GM19035 (cell line): Measurements from ENCODE around the gene ULK4.
"Not testable (repeated sequence)": the region's sequence is repeated elsewhere in the genome, so short reads cannot be mapped to it uniquely, and the experiment has no call there.

Experiments used
- ATAC-seq: cut with Tn5 transposase; IDR thresholded peaks from one replicate; pipeline ENCODE4 v1.9.1; 2021; ENCODE audit not compliant: unreplicated experiment

The ULK4 gene

DNA sequence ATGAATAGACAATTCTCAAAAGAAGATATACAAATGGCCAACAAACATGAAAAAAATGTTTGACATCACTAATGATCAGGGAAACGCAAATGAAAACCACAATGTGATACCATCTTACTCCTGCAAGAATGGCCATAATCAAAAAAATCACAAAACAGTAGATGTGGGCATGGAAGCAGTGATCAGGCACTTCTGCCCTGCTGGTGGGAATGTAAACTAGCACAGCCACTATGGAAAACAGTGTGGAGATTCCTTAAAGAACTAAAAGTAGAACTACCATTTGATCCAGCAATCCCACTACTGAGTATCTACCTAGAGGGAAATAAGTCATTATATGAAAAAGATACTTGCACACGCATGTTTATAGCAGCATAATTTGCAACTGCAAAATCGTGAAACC, 677.0 kb downstream of the ULK4 start:
- not testable (repeated sequence) for ATAC-seq

DNA sequence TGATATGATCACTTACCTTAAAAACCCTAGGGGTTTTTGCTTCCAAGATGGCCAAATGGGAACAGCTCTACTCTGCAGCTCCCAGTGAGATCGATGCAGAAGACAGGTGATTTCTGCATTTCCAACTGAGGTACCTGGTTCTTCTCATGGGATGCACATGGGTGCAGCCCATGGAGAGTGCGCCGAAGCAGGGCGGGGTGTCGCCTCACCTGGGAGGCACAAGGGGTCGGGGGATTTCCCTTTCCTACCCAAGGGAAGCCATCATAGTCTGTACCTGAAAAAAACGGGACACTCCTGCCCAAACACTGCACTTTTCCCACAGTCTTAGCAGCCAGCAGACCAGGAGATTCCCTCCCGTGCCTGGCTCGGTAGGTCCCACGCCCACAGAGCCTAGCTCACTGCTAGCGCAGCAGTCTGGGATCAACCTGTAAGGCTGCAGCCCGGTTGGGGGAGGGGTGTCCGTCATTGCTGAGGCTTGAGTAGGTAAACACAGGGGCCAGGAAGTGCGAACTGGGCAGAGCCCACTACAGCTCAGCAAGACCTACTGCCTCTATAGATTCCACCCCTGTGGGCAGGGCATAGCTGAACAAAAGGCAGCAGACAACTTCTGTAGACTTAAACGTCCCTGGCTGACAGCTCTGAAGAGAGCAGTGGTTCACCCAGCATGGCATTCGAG, 684.0 kb downstream of the ULK4 start:
- ATAC-seq = no peak

DNA sequence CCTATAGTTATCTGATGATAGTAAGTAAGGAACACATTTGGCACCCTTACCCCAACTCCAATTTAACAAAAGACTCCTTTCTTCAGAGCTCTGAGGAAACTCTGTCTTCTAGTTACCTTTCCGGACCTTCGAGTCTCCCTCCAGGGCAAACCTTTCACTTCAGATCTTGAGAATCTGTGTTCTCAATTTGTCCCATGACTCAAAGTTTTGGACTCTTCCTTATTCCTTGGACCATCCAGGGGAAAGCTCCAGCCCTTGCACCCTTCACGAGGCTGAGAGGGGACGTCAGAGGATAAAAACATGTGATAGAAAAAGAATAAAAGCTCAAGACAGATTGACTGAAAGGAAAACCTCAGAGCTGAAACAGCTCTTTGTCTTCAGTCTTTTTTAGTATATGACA, 685.7 kb downstream of the ULK4 start:
- no peak for ATAC-seq

DNA sequence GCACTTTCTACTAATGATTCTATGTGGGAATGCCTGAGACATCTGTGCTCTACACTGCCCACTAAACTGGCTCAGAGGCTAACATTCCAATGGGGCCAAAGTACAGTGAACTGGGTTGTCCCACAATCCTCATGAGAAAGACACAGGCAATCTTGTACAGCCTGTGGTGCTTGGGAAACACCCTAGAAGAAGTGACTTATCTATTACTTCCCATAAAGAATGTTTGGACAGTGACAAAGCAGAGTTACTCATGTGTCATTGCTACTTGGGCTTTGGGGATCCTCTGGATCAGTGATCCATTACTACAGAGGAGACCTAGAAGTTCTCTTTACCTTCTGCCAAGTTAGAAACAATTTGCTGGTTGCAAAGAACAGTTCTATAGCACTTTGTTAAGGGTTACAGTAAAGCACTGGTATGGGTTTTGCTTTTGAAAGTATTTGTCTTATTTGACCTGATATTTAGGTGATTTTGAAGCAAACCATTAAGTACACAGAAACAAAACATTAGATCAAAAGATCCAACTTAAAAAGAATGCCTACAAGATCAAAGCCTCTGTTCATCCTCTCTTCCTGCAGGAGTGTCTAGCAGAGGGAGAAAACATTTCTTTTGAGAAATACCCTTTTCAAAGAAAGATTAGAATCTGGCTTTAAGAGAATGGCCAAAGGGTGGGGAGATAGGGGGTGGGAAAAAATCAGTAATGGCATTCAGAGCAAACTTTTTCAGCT, 686.8 kb downstream of the ULK4 start:
- ATAC-seq = no peak

DNA sequence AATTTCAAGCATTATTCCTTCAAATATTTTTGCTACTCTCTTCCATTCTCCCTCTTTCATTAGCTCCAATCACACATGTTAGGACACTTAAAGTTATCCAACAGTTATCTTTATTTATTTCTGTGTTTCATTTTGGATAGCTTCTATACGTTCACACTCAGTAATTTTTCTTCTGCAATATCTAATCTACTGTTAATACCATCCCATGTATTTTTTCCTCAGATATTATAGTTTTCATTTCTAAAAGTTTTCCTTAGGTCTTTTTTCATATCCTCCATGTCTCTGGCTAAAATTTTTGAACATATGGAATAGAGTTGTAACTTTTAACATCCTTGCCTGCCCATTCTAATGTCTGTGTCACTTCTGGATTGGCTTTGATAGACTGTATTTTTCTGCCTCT, 689.2 kb downstream of the ULK4 start:
- ATAC-seq = no peak

DNA sequence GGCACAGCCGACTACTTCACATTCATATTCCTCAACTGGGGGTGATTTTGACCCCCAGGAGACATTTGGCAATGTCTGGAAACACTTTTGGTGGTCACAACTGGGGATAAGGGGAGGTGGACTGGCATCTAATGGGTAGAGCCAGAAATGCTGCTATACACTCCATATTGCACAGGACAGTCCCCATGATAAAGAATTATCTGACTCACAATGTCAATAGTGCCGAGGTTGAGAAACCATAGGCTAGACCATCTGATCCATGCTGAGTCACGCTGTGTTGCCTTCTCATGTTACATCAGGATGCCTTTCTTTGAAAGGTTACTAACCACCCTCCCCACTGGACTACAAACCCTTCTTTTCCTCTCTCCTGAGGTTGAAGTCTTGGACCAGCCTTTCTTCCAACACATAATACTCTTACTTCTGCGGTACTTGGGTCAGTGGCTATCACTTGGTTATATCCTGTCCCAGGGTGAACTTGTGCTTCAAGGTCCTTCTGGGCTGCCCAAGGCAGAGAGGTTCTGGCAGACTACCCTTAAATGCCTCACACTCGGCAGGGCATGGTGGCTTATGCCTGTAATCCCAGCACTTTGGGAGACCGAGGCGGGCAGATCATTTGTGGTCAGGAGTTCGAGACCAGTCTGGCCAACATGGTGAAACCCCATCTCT, 693.8 kb downstream of the ULK4 start:
- no peak for ATAC-seq

DNA sequence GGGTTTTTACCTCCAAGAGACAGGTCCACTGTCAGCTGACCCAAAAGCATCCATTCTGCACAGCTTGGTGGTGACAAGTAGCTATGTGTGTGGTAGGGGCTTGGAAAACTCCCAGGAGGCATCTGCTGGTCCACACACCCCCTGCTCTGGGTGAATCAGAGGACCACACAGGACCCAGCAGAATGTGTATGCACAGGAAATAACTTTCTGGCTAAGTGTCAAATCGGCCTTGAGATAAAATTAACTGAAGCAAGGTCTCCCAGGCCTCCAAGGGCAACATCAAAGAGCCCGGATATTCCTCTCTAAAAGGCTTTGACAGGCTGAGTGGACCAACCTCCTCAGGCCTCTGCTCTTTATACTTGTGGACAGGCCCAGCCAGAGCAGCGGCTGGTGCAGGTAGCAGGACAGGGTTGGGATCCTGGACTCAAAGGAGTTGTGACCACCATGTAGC, 696.1 kb downstream of the ULK4 start:
- no peak for ATAC-seq

DNA sequence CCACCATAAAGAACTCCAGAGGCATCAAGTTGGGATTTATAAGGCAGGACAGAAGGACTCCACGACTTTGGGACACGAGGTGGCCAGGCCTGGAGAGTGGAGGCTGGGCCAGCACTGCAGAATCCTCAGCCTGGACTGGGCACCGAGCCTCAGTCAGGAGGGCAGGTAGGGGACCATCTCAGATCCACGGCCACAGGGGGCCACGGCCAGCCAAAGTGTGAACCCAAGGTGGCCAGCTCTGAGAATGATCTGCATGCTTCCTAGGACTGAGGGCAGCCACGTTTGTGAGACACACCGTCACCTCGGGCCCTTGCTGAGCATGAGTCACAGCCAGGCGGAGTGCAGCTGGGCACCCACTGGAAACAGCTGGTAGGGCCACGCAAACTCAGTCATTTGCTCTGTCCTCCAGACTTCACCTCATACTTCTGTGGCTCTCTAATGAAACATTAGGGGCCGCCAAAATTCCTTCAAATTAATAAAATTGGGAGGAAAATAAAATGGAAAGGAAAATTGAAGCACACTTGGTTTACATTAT, 696.8 kb downstream of the ULK4 start:
- no peak for ATAC-seq

DNA sequence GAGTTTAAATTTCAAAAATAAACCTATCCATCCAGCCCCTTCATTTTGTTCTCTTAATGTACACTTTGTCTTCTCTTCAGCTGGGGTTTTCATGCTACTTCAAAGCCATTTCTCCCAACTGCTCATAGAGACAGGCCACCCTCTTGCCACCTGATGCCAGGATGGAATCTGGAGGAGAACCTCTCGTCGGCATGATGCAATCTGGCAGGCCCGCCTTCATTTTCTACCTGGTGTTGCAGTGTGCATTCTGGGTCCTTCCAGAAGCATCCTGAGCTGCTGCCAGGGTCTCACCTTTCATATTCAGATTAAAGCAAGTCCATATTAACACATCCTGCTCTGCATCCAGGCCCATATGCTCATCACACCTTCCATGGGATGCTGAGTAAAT, 701.8 kb downstream of the ULK4 start:
- no peak for ATAC-seq

DNA sequence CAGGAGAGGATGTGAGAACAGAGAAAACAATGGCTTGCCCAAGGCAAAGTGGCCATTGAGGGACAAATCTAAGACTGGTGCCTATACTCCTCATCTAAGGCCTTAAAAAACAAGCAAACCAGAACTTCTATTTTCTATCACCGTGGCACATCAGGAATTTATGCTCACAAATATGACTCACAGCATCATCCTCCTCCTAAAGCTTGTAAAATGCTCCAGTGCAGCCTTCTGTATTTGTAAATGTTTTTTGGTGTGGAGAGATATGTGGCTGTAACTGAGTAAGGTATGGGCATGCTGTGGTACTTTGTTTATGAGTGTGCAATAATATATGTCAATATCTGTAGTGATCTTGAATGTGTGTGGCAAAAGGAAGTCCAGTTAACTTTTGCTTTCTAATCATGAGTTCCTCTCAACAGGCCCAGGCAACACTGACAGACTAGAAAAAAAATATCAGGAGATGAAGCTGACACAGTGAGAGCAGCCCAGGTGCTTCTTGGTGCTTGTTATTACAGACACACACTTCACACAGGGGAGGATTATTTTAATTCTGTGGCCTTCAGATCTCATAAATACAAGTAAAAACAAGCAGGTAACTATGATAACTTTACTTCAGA, 702.3 kb downstream of the ULK4 start:
- no peak for ATAC-seq

DNA sequence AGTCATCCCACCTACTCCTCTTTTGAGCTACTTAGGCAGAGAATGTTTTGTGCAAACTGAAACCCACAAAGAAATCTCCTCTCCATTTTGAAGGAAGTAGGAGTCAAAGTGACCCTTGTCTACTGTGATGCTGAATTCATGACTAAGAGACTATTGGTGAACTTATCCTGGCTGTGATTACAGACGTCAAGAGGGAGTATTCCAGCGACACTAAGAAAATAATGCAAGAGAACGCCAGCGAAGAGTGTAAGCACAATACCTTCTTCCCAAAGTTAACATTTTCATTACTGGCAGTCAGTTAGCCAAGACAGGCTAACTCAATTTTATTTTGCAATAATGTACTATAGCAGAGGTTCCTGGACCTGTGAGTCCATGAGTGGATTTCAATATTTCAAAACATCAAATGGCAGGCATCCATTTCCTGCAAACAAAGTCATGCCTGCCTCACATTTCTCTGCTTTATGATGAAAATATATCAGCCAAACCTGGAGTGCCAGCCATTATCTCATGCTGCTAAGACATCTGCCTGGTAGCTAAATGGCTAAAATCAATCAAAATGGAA, 703.6 kb downstream of the ULK4 start:
- no peak for ATAC-seq

DNA sequence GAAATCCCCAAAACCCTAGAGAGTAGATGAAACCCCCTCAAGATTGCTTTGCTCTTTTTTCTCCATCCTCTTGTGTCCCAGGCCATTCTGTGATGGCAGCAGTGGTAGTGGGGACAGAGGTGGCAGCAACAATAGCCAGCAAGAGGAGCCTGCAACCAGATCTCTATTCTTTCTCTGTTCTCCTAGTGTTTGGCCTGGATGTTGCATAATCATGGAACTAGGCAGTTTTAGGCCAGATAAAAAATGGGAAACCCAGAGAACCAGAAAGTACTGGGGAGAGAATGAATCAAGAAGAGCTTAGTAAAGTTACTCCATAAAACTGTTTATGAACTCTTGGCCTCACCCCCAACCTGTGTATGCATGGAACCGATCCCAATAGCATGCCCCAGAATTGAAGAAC, 710.3 kb downstream of the ULK4 start:
- ATAC-seq = no peak

DNA sequence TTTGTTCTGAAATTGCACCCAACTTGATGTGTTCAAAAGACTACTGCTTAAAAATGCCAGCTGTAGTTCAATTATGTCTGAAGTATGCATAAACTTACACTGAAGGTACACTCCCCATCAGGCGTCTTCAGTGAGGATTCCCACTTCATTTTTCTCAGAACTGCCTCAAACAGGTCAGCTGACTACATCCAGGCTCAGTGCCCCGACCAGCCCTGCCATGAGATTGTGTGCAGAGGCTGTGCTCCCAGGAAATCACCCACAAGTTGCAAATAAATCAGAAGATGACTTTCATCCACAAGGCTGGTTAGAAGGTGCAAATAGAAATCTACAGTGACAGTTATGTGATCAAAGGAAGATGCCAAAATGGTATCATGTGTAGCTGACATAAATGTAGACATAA, 711.1 kb downstream of the ULK4 start:
- no peak for ATAC-seq

DNA sequence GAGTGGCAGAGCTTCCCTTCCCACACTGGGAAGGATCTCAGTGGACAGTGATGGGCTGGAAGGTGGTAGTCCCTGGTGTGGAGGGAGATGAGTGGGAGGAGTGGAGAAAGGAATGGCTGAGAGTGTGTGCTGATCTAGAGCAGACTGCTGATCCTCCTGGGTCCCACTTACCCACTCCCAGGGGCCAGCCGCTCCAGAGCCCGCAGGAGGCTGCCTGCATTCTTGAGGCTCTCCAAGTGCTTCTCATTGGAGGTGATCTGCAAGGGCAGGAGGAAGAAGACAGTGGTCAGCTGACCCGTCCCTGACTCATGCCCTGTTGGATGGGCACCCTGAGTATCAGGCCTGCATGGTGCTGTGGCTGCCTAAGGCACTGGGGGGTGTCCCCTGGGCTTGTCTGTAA, 712.6 kb downstream of the ULK4 start:
- ATAC-seq = no peak

DNA sequence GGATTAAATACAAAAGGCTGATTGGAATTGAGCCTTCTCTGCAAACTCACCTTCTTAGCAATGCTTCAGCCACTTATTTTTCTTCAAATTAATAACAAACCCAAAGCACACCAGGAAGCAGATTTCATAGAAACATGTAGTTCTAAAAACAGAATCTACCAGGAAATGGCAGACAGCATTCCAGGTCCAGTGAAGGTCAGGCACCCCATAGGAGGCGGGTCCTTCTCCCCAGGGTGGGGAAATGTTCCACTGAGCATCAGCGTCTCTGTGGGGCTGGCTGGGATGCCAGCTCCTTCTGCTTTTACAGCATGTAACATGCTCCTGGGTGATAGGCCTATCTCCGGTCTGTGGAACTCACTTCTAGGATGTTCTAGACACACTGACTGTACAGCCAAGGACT, 713.4 kb downstream of the ULK4 start:
- no peak for ATAC-seq

DNA sequence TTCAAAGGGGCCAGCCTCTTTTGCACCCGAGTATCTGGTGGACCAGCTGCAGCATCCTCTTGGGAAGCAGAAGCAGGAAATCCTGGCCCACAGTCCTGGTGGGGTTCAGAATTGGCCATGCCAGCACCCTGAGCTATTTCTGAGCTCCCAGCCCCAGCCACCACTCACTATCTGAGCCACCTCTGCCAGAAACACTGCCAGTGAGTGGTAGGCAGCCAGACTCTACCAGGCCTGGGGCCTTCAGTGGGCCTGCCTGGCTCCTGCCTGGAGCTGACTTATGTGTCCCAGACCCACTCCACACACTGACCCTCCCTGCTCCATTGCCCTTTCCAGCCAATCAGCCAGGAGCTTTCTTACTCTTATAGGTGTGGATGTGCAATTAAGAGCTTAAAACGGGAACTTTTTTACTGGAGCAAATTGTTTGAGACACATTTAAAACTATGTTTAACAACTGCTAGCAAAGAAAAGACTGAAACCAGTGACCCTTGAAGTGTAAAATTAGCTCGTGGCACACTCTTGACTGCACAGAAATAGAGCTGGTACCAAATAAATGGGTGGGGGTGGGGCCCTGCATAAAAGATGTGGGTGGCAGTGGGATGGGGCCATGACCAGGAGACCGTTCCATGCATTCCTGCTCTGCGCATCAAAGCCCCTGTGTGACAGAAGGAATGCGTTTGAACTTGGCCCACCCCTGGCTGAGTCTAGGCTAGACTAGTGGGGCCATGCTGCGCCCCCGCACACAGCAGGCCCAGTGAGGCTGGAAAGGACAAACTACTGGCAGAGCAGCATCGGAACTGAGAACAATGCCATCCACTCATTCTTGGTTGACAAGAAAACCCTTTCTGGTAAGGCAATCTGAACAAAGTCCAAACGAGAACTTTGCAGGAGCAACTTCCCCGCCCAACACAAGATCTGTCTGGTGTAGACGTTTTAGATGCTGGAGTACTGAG, 714.6 kb downstream of the ULK4 start:
- no peak for ATAC-seq

DNA sequence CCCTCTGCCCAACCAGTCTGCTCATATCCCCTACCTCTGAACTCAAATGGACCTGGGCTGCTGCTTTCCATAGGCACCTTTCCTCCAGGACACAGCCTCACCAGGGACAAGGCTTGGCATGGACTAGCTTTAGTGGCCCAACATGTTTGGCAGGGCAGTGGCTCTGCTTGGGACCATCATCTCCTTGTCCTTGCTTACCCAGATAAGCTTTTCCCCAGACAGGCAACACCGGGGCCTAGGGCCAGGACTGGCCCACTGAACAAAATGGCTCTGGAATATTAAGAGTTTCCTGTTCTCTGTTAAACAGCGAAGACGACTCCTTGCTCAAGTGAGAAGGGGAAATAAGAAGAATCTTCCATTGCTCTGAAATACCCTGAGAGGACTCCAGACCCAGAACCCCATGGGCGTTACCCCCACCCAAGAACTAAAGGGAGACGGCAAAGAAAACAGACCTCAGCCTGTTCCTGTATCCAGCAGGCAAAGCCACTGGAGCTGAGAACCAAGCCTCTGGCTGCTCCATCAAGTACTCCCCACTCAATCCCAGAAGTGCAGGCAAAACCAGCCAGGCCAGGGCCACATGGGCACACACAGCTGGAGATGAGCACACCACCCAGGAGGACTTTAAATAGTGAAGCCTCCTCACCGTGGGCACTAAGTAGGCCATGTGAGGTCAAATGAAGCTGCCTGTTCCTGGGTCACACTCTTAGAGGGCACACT, 717.1 kb downstream of the ULK4 start:
- ATAC-seq = no peak

DNA sequence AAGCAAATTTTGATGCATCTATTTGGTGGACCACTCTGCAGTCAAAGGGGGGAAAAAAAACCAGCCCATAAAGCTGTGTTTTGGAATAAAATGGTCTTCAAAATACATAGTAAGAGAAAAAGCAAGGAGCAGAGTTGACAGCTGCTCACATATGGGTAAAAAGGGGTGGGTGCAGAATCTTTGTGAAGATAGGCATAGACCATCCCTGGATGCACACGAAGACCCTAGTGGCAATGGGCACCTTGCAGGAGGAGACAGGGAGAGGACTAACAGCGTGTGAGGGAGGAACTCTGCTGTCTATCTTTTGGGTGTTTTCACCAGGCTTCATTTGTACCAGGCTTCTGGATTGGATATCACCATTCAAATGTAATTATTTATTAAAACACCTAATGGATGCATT, 718.7 kb downstream of the ULK4 start:
- no peak for ATAC-seq

DNA sequence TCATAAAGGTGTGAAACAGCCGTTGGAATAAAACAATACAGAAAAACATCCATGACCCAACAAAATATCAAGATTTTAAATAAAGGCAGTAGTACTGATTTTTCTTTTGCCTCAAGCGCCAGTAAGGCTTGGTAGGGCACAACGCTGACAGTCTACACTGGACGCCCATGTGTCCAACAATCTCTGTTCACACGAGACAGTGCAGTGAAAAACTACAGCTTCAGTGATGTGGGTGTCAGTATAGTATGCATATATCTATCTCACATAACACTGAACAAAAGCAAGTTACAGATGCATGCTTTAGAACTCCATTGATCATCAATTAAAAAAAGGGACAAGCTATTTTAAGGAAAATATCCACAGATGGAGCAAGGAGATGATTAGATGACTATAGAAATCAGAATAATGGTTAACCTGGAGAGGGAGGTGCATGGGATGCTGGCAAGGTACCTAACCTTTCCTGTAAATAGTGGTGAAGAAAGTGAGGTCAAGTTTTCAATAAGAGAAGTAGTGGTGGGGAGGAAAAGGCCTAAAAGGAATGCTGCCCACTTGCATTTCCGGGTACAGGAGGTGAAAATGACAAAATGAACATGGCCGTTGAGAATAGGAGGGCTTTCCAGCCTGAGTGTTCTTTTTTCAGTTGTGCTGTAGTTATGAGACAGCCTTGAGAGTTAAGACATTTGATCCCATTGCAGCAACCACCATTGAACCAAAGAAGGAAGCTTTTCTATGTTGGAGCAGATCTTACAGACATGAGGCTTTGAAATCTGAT, 719.9 kb downstream of the ULK4 start:
- no peak for ATAC-seq
